ENCODE results near the gene AFAP1L1.

- TF ChIP-seq CTCF (IDR thresholded peaks at IDR 0.05; ENCODE audit: low read length) (no peak), EZH2 (optimal IDR thresholded peaks at IDR 0.05; ENCODE audit: low read depth, low read length) (no peak), EZH2phosphoT487 (IDR thresholded peaks at IDR 0.05; ENCODE audit: low read length) (no peak)
Observed at GRCh38 chr5:149365418-149365817, 93.8 kb downstream of the AFAP1L1 start.
